ENCODE measurements around the gene PSTPIP1. TPM values are rescaled to one million over a fixed set of nuclear protein-coding genes. Genes with fewer than 3 reads are reported as not detected.

PSTPIP1 gene
- polyA plus RNA-seq, 3 donors, result 1.1 to 2.4 (median 1.4) TPM

DNA sequence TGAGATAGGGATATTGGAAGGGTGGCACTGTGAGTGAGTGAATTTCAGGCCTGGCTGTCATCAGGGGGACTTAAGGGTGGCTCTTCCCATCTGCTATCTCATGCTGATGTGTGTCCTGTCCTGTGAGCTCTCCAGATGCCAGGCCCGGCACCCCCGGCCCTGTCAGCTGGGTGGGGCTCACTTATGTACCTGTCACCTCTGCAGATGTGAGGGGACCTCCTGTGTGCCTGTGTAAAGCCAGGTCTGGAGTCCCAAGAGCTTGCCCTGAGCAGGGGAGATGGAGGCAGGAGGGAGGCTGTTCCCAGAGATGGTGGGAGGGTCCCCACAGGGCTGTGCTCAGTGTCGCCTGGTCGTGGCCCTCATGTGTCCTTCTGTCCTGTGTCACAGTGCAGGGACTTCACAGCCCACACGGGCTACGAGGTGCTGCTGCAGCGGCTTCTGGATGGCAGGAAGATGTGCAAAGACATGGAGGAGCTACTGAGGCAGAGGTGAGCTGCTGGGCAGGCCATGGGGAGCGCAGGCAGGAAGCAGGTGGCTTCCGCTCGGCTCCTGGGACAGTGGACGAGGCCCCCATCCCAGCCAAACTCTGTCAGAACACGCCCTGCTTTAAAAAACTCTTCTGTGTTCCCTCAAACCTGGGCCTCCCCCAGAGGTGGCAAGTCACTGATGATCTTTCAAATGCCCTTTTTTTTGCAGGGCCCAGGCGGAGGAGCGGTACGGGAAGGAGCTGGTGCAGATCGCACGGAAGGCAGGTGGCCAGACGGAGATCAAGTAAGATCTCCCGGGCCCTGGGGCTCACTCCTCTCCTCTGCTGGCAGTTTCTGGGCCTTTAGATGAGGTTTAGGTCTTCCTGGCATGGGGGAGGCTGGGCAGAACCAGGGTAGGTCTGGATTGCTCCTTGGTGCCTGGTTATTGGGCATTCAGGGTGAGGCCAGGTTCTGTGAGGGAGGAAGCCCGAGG, 23.1 kb downstream of the PSTPIP1 start:
- no peak for DNase-seq

DNA sequence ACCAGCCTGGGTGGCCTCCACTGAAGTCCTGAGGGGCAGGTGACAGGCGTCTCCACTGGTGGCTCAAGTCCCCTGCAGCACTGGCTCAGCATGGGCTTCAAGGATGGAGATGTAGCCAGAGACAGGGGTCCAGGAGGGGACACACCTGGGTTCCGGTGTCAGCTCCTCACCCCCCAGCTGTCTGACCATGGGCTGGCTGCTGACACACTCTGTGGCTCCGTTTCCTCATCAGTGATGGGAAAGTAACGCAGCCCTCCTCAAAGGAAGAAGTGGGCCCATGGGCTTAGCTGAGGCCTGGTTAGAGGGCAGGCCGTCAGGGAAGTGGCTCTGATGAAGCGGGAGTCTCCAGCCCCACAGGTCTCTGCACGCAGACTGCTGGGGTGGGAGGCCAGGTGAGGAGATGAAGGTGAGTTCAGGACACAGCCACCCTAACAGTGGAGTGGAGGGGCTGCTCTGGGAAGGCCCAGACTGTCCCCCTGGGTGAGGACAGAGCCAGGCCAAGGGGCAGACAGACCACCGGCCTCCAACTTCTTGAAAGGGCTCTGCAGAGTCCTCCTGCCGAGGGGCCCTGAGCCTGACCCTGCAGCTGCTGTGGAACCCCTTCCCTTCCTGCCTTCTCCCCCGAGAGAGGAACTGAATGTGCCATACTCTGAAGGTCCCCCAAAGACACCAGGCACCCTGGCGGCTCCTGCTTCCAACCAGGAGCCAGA, 24.0 kb downstream of the PSTPIP1 start:
- no peak for DNase-seq

DNA sequence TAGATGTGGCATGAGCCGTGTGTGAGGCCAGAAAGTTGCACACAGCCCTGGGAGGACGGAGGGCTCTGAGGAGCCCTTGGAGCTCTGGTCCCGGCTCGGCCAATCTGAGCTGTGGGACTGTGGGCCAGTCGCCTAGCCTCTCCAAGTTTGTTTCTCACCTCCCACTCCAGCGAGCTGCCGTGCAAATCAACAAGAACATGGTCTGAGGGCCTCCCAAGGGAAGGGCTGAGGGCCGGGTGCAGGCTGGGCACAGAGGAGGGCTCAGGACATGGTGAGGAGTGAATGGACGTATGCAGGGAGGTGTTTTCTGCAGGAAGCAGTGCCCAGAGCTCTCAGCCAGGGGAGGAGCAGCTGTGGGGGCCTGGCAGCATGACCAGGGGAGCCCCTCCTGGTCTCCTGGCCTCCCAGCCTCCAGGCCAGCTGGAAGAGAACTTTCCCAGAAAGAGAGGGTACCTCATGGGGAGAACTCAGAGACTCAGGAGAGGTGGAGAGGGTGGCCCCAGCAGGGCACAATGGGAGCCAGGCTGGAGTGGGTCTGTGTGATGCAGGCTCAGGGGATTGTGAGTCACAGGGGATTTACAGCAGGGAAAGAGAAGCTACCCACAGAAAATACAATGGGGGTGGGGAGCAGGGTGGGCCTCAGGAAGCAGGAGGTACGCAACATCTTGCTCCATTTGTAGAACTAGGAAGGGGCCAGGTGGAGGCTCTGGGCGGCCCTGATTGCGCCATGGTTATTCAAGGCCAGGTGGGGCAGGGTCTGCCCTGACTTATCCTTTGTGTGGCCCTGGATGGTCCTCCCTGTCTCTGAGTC, 24.8 kb downstream of the PSTPIP1 start:
- DNase-seq, result no peak

DNA sequence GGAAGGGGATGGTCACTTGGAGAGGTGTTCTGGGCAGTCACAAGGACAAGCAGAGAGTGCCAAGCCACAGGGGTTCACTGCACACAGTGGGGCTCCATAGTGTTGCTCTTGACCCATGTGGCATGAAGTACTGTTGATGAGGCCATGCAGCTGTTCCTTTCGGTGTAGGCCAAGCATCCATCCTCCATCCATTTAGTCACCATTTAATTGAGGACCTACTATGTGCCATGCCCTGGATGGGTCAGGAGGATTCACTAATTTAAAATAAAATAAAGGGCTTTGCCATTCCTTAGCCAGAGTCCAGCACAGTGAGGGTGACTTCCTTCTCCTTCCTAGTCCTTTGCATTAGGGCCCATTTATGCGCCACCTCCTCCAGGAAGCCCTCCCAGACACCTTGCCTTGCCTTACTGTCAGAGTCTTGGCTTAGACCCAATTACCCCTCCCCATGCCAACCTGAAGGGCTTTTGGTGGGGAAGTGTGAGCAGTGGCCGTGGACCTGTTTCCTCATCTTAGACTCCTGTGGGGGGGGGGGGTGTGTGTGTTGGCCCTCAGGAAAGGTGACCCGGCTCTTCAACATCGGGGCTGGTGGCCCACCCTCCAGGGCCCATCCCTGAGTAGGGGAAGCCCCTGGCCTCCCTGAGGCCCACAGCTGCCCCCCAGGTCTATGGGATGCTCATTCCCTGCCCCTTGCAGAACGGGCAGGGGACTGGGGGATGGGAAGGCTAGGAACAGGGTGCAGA, 25.6 kb downstream of the PSTPIP1 start:
- no peak for DNase-seq

DNA sequence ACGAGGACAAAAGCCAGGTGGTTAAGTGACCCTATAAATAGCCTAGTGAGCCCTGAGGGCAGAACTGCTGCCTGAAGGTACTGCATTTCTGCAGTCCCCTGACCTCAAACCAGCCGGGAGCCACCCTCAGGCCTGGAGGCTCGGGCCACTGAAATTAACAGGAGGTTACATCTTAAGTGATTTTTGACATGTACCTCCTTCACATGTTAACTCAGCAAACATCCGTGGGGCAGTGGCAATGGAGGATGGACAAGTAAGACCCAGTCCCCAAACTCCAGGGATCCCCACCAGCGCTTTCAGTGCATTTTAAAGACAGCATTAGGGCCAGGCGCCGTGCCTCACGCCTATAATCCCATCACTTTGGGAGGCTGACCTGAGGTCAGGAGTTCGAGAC, 26.2 kb downstream of the PSTPIP1 start:
- no peak for DNase-seq

DNA sequence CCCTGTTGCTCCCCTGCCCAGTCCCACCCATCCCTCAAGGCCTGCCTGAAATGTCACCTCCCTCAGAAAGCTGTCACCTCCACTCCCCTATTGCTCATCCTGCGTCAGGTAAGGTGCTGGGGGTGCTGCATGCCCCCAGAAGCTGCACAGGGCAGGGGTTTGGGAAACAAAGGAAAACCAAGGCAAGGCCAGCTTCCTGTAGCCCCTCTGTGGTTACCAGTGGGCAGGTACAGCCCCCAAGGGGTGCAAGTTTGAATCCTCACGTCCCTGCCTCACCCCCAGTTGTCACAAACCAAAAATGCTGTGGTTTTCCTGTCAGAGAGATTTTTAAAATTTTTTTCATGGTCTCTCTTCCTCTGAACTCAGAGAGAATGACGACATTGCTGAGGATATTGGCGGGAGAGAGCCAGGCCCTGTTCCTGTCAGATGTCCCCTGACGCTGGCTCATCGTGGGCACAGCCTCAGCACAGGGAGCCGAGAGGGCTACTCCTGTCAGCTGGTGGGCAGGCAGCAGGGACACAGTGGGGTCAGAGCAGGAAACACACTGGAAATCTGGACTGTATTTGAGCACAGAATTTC, 27.0 kb downstream of the PSTPIP1 start:
- no peak for DNase-seq

DNA sequence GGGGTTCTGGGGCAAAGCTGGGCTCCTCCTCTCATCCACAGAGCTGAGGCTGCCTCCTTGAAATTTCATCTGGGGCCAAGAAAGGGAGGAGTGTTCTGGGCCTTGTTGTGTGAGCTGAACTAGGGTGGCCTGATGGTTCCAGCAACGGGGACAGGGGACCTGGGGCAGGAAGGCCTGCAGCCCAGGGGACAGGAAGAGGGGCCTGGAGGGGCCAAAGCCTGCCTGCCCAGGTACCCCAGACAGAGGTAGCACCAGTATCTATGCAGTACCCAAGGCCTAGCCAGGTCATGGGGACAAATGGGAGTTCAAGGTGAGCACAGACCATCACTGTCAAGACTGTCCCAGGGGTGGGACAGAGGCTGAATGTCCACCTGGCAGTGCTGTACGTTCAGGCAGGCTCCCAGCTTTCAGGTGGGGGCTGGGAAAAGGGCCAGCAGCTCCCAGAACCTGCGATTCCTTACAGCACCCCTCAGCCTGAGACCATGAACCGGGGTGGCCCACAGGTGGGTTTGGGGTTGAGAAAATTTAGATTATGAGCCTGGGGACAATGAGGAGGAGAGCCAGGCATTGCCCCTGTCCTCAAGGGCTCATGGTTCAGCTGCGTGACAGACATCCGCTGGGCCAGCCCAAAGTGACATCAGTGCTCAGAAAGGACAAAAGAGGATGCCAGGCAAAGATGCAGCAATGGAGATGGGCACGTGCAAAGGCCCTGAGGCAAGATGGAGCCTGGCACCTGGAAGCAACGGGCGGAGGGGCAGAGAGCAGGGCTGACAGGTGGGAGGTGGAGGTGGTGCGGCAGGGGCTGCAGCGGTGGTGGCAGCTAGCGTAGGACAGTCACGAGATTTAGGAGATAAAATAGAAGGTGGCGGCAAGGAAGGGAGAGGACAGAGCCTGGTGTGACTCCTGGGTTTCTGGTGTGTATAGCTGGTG, 28.0 kb downstream of the PSTPIP1 start:
- no peak for DNase-seq

DNA sequence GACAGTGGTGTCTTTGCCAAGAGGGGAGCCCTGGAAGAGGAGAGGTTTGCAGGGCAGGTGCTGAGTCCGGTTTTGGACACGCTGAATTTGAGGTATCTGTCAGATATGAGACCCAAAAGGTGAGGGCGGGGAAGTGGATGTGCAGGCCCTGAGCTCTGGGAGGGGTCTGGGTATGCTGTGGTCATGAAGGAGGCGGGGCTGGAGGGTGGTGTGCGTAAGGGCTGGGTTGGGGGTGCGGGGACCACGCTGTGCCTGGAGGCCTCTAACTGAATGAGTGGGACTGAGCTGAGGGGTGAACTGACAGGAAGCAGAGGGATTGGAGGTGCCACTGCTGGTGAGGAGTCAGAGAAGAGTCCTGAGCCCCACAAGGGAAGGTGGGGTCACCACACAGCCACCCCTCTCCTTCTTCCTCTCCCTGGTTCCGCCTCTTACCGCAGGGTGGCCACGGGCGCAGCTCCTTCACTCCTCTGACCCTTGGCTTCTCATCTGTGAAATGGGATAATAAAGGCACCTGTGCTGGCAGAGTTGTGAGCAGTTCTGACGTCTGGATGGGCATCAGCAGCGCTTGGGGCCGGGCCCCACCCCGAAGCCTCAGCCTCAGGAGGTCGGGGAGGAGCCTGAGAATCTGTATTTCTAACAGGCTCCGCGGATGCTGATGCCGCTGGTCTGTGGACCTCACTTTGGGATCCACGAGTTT, 28.8 kb downstream of the PSTPIP1 start:
- DNase-seq, result no peak

DNA sequence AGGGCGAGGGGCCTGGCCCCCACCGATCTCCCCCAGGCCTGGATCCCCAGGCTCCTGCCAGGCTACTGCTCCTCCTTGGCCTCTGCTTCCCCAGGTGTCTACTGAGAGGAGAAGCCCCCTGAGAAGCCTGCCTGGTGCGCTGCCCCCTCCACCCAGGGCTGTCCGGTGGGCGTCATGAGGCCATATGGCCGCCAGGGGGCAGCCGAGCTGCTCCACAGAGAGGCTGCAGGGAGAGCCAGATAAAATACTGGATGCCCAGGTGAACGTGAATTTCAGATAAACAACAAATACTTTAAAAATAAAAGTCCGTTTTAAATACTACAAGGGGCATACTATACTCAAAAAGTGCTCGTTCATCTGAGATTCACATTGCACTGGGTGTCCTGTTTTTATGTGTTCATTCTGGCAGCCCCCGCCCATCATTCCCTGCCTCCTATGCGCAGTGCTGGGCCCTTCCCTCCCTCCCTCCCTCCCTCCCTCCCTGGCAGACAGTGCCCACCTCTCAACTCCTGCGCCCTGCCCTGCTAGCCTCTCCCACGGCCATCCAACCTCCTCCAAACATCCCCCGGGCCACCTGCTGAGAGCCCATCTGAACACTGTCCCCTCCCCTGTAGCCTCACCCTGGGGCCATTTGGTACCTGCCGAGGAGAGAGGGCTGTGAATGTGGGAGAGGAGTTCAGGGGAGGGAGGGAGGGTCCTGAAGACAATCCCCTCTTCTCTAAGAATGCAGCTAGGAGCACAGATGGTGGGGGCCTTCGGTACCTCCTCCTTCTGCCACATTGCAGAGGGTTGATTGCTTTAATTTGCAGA, 29.6 kb downstream of the PSTPIP1 start:
- peak; percentile 37 for DNase-seq

DNA sequence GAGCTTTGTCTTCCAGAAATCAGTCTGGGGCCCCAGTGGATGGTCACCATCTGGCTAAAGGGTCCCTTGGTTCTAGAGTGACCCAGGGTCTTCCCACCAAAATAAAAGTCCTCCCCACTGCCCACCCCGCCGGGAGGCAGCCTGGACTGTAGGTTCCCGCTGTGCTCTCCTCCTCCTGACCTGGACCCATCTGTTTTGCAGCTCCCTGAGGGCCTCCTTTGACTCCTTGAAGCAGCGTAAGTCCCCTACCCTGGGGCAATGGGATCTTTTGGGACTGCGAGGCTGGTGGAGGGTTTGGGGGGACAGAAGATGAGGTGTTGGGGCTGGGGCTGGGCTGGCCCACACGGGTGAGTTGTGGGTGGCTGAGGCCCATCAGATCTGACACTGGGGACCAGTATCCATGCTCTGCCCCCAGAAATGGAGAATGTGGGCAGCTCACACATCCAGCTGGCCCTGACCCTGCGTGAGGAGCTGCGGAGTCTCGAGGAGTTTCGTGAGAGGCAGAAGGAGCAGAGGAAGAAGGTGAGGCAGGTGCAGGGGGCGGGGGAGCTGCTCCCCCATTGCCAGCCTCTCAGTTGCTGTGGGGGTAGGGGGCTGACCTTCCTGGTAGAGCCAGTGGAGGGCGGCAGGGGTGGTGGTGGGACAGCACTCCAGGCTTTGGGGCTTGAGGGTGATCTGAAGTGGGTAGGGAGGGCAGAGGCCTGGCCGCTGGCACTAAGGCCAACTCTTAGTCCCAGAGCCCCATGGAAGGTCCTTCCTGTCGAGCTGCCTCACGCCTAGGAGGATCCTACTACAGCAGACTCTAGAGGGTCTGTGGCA, 30.4 kb downstream of the PSTPIP1 start:
- DNase-seq, result no peak

DNA sequence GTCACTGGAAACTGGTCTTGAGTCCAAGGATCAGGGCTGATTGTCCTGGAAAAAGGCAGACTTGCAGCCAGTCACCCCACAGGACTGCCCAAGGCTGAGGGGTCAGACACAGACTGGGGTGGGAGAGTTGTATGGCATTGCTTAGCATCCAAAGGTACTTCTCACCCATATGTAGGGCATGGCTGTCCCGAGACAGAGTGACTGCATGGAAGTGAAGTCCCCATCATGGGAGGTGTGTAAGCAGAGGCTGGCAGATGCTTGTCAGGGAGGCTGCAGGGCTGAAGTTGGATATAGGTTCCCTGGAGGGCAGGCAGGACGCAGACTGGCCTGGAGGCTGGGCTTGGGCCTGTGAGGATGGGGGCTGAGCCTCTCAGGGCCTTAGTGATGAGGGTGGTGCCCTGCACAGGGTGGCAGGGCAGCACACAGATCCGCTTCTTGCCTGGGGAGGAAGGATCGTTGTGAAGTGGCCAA, 31.1 kb downstream of the PSTPIP1 start:
- no peak for DNase-seq

DNA sequence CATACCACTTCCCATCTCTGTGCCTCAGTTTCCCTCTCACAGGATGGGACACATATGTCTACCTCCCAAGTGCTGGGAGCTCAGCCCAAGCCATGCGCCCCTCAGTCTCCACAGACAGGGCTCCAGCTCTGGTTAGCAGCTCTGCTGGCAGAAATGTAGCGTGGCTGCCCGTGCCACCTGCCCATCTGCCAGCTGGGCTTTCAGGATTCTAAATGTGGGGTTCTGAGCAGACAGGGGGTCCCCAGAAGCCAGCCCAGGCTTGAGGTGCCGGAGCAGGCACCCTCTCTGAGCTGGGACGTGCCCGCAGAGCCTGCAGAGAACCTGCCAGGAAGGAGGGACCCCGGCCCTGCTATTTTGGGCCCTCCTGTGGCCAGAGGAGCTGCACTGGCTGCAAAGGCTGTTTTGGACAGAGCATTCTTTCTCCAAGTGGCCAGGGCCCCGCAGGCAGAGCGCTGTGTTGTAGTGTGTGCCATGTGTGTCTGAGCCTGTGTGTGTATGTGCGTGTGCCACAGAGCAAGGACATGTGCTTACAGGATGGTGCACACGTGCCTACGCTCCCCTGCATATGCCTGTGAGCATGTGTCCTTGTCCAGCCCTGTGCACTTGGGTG, 31.7 kb downstream of the PSTPIP1 start:
- DNase-seq, result no peak

DNA sequence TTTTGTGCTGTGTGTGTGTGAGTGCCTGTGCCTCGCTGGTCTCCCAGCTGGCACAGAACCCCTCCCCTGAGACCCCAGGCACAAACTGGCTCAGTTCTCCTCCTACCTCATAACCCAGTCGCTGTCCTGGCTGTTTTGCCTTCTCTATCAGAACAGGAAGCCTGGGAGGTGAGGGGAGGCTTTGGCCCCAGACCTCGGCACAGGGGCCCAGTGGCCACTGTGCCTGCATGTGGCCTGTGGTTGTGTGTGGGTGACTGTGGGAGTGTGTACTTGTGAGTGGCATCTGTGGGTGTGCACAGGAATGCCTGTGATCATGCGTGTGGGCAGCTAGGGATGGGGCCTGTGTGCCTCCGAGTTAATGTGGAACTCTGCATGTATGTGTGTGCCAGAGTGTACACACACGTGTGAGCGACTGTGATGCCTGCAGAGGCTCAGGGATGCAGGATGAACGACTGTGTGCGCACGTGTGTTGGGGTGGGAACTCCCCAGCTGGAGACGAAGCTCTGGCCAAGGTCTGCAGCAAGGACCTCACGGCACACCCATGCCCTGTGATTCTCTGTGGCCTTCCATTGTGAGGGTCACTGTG, 32.3 kb downstream of the PSTPIP1 start:
- DNase-seq, result no peak

DNA sequence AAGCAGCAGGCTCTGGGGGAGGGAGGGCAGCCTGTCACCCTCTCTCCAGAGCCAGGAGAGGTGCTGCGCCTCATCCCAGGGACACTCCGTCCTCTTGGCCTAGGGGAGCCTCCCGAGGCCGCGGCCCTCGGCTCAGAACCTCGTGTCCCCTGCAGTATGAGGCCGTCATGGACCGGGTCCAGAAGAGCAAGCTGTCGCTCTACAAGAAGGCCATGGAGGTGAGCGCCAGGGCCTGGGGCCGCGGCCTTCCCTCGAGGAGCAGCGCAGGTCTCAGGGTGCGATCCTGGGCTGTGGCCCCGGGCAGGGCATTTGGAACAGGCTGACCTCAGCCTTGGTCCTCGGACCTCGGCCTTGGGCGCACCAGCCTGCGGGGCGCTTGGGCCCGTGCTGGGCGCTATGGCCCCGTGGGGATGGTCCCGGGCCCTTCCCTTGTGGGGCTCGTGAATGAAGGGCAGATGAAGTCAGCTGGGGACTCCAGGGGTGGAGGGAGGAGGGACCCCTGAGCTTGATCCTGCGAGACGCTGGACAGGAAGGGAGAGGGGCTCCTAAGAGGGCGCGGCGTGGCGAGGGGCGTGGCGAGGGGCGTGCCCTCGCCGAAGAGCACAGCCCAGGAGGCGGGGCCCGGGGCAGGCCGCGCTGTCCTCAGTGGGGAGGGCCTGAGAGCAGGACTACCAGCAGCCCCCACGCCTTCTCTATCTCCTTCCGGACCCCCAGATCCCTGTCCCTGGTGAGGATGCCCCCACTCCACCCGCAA, 32.9 kb downstream of the PSTPIP1 start:
- no peak for DNase-seq

DNA sequence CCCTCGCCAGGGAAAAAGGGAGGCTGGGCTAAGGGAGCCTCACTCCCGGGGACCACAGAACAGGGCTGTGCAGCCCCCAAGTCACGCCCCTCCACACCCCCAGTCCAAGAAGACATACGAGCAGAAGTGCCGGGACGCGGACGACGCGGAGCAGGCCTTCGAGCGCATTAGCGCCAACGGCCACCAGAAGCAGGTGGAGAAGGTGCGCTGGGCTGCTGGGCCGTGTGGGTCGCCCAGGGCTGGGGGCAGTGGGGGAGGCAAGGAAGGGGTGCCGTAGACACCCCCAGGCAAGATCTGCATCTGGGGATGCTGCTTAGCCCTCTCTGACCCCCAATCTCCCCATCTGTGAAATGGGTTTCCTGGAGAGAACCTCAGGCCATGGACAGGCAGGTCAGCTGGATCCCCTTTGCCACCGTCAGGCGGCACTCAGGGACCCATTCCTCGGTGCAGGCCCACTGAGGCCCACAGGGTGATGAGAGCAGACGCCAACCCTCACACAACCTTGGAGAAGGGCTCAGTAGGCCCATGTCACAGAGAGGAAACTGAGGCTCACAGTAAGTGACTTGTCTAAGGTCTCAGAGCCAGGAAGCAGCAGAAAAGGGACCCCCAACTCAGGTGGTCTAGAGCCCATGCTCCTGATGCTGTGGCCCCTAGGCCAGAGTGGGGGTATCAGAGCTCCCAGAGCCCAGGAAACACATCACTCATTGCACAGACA, 33.7 kb downstream of the PSTPIP1 start:
- no peak for DNase-seq

All from renal pelvis (tissue), 4 donors.